HG03342 (cell line): ENCODE measurements around the gene AIMP1.

ENCODE experiments used
- ATAC-seq: cut with Tn5 transposase; IDR thresholded peaks from one replicate; pipeline ENCODE4 v1.9.1; 2021; ENCODE audit warnings: mild to moderate bottlenecking, moderate library complexity; ENCODE audit not compliant: unreplicated experiment

Gene AIMP1

GRCh38 chr4:106315968-106316772, at the start of gene AIMP1, which contains the start of gene TBCK:
Gene AIMP1, plus strand, starts transcription at chr4:106316550. Its CDS starts 8,460 bp downstream, at chr4:106325010.
Gene TBCK, minus strand, starts transcription at chr4:106316209. Its CDS starts 7,249 bp downstream, at chr4:106308960.
- ATAC-seq, result peak; percentile 88

GRCh38 chr4:106268786-106269185, 47.6 kb upstream of the AIMP1 start:
- ATAC-seq, result no peak

GRCh38 chr4:106269711-106270110, 46.6 kb upstream of the AIMP1 start:
- ATAC-seq, result no peak

- no peak for ATAC-seq
Measured at GRCh38 chr4:106270736-106271135, 45.6 kb upstream of the AIMP1 start.

GRCh38 chr4:106273831-106274230, 42.5 kb upstream of the AIMP1 start:
- no peak for ATAC-seq

- no peak for ATAC-seq
Measured at GRCh38 chr4:106277140-106277675, 39.1 kb upstream of the AIMP1 start.

GRCh38 chr4:106284227-106284626, 32.1 kb upstream of the AIMP1 start:
- no peak for ATAC-seq

GRCh38 chr4:106286611-106287010, 29.7 kb upstream of the AIMP1 start:
- ATAC-seq, result no peak

- ATAC-seq, result no peak
Measured at GRCh38 chr4:106287353-106287969, 28.9 kb upstream of the AIMP1 start.

GRCh38 chr4:106289737-106290136, 26.6 kb upstream of the AIMP1 start:
- no peak for ATAC-seq

- ATAC-seq, result no peak
Measured at GRCh38 chr4:106291678-106292077, 24.7 kb upstream of the AIMP1 start.

- ATAC-seq, result no peak
Measured at GRCh38 chr4:106294062-106294461, 22.3 kb upstream of the AIMP1 start.

GRCh38 chr4:106297245-106298035, 18.9 kb upstream of the AIMP1 start:
- ATAC-seq, result no peak

- ATAC-seq, result no peak
Measured at GRCh38 chr4:106299977-106300376, 16.4 kb upstream of the AIMP1 start.

GRCh38 chr4:106301393-106302061, 14.8 kb upstream of the AIMP1 start:
- ATAC-seq, result no peak

GRCh38 chr4:106302062-106302438, 14.3 kb upstream of the AIMP1 start:
- no peak for ATAC-seq

- ATAC-seq, result no peak
Measured at GRCh38 chr4:106303548-106304281, 12.6 kb upstream of the AIMP1 start.

- no peak for ATAC-seq
Measured at GRCh38 chr4:106304632-106305031, 11.7 kb upstream of the AIMP1 start.

GRCh38 chr4:106305435-106306055, 10.8 kb upstream of the AIMP1 start:
- no peak for ATAC-seq

GRCh38 chr4:106306561-106306960, 9.8 kb upstream of the AIMP1 start:
- no peak for ATAC-seq
